Neural progenitor cell (in vitro differentiated cells): ENCODE data around the gene ARHGEF40. TPM values are rescaled to one million over a fixed set of nuclear protein-coding genes. Genes with fewer than 3 reads are reported as not detected.

ENCODE experiments used
- DNase-seq: peaks from one replicate; pipeline ENCODE4 v3.0.0-alpha.2; 2016; ENCODE audit warnings: low spot score
- H2AFZ ChIP-seq: fragments of 200-600 bp; sonication (generic); replicated peaks from 2 replicates; pipeline ENCODE4 v1.6.1; 2016; ENCODE audit warnings: antibody characterized with exemption
- H3F3A ChIP-seq: fragments of 200-600 bp; sonication (generic); 2 replicates; pipeline ENCODE4 v1.6.1; 2016; ENCODE audit warnings: antibody characterized with exemption, low read depth
- H3K27ac ChIP-seq: fragments of 200-600 bp; sonication (generic); 2 replicates; pipeline ENCODE4 v1.5.1; 2016; ENCODE audit warnings: mild to moderate bottlenecking
- H3K27me3 ChIP-seq: fragments of 200-600 bp; sonication (generic); 2 replicates; pipeline ENCODE4 v1.6.1; 2016; ENCODE audit warnings: mild to moderate bottlenecking, moderate library complexity
- H3K36me3 ChIP-seq: fragments of 200-600 bp; sonication (generic); 2 replicates; pipeline ENCODE4 v1.5.1; 2016
- H3K4me1 ChIP-seq: fragments of 200-600 bp; sonication (generic); 2 replicates; pipeline ENCODE4 v1.6.1; 2016; ENCODE audit warnings: mixed run types
- H3K4me2 ChIP-seq: fragments of 200-600 bp; sonication (generic); 2 replicates; pipeline ENCODE4 v1.6.1; 2016
- H3K4me3 ChIP-seq: fragments of 200-600 bp; sonication (generic); 2 replicates; pipeline ENCODE4 v1.5.1; 2016
- H3K79me2 ChIP-seq: fragments of 200-600 bp; sonication (generic); 2 replicates; pipeline ENCODE4 v1.6.1; 2016; ENCODE audit warnings: low read depth
- H3K9ac ChIP-seq: fragments of 200-600 bp; sonication (generic); 2 replicates; pipeline ENCODE4 v1.6.1; 2016
- H3K9me3 ChIP-seq: fragments of 200-600 bp; sonication (generic); 2 replicates; pipeline ENCODE4 v1.5.1; 2016; ENCODE audit warnings: low read depth
- H4K20me1 ChIP-seq: fragments of 200-600 bp; sonication (generic); 2 replicates; pipeline ENCODE4 v1.6.1; 2016; ENCODE audit warnings: low read depth
- H3K27ac Mint-ChIP-seq: 3 replicates; pipeline ENCODE4 v1.8.0; 2021; ENCODE audit warnings: mixed read lengths
- H3K27me3 Mint-ChIP-seq: 2 replicates; pipeline ENCODE4 v1.8.0; 2022; ENCODE audit warnings: low read depth, mild to moderate bottlenecking, inconsistent platforms, moderate library complexity, mixed read lengths; ENCODE audit not compliant: insufficient read depth
- H3K36me3 Mint-ChIP-seq: 3 replicates; pipeline ENCODE4 v1.8.0; 2021; ENCODE audit warnings: mixed read lengths
- H3K4me1 Mint-ChIP-seq: 3 replicates; pipeline ENCODE4 v1.8.0; 2021; ENCODE audit warnings: mixed read lengths
- H3K4me3 Mint-ChIP-seq: 3 replicates; pipeline ENCODE4 v1.8.0; 2021; ENCODE audit warnings: mild to moderate bottlenecking, moderate library complexity, mixed read lengths
- H3K9me3 Mint-ChIP-seq: 3 replicates; pipeline ENCODE4 v1.8.0; 2020; ENCODE audit warnings: mixed read lengths
- CTCF ChIP-seq: fragments of 200-600 bp; sonication (generic); IDR thresholded peaks from 2 replicates; pipeline ENCODE4 v1.5.1; 2017; ENCODE audit warnings: antibody characterized with exemption, mild to moderate bottlenecking
- EZH2 ChIP-seq: fragments of 200-600 bp; sonication (generic); IDR thresholded peaks from 2 replicates; pipeline ENCODE4 v1.6.1; 2017; ENCODE audit warnings: antibody characterized with exemption, mild to moderate bottlenecking, moderate library complexity
- EZH2phosphoT487 ChIP-seq: fragments of 200-600 bp; sonication (generic); IDR thresholded peaks from 2 replicates; pipeline ENCODE4 v1.6.1; 2017; ENCODE audit warnings: antibody characterized with exemption
- total RNA-seq: library from RNA; depleted of rRNA; stranded (reverse); fragments of >200 nt; gene quantifications from 2 replicates; pipeline ENCODE4 v1.2.3, GENCODE V29; 2015; ENCODE audit warnings: low replicate concordance

Gene ARHGEF40
- total RNA-seq, 1 donor from 2014 or later, result 15.0 TPM

GRCh38 chr14:21049271-21049673 is 20.8 kb upstream of the ARHGEF40 start:
- Histone ChIP-seq H3K4me2 (no peak overlapping the region), H3K4me1 (no peaks in the 10 kb centered on the region), H4K20me1 (no peaks in the 10 kb centered on the region), H2AFZ (no peak overlapping the region), H3K27ac (no peak overlapping the region), H3F3A (no peaks in the 10 kb centered on the region), H3K4me3 (no peak overlapping the region), H3K9ac (no peak overlapping the region), H3K36me3 (no peaks in the 10 kb centered on the region), H3K79me2 (no peaks in the 10 kb centered on the region), H3K27me3 (peaks cover 8% of the 10 kb centered on the region), H3K9me3 (no peaks in the 10 kb centered on the region)
- Mint-ChIP-seq H3K27ac (no peak overlapping the region), H3K9me3 (no peaks in the 10 kb centered on the region), H3K36me3 (no peaks in the 10 kb centered on the region), H3K4me1 (peaks cover 4% of the 10 kb centered on the region), H3K4me3 (no peak overlapping the region), H3K27me3 (peaks cover 2% of the 10 kb centered on the region)
- no peak for DNase-seq
- no peak for TF ChIP-seq CTCF
- no peak for TF ChIP-seq EZH2phosphoT487
- TF ChIP-seq EZH2, result no peak

- Mint-ChIP-seq H3K9me3 (no peaks in the 10 kb centered on the region), H3K36me3 (no peaks in the 10 kb centered on the region), H3K4me3 (no peak overlapping the region), H3K27ac (no peak overlapping the region), H3K4me1 (peaks cover 4% of the 10 kb centered on the region), H3K27me3 (peaks cover 2% of the 10 kb centered on the region)
- Histone ChIP-seq H3K9me3 (no peaks in the 10 kb centered on the region), H3K4me3 (no peak overlapping the region), H3K4me2 (no peak overlapping the region), H4K20me1 (no peaks in the 10 kb centered on the region), H3K36me3 (no peaks in the 10 kb centered on the region), H3K27ac (no peak overlapping the region), H3K9ac (no peak overlapping the region), H2AFZ (no peak overlapping the region), H3K79me2 (no peaks in the 10 kb centered on the region), H3F3A (no peaks in the 10 kb centered on the region), H3K4me1 (no peaks in the 10 kb centered on the region), H3K27me3 (no peaks in the 10 kb centered on the region)
- TF ChIP-seq EZH2 (no peak), EZH2phosphoT487 (no peak), CTCF (no peak)
- DNase-seq, result no peak
These were observed 19.5 kb upstream of the ARHGEF40 start for GRCh38 chr14:21050597-21050996.

- H2AFZ ChIP-seq, result no peak overlapping the region
- Mint-ChIP-seq H3K4me1 (peaks cover 10% of the 10 kb centered on the region), H3K27me3 (peaks cover 2% of the 10 kb centered on the region), H3K27ac (no peak overlapping the region), H3K4me3 (no peak overlapping the region), H3K36me3 (no peaks in the 10 kb centered on the region), H3K9me3 (no peaks in the 10 kb centered on the region)
- H3K27ac ChIP-seq, result no peak overlapping the region
- no peaks in the 10 kb centered on the region for H4K20me1 ChIP-seq
- no peaks in the 10 kb centered on the region for H3K4me1 ChIP-seq
- H3K9ac ChIP-seq, result no peak overlapping the region
- no peaks in the 10 kb centered on the region for H3K36me3 ChIP-seq
- no peaks in the 10 kb centered on the region for H3K9me3 ChIP-seq
- H3K4me2 ChIP-seq, result no peak overlapping the region
- H3K79me2 ChIP-seq, result no peaks in the 10 kb centered on the region
- H3K4me3 ChIP-seq, result no peak overlapping the region
- H3K27me3 ChIP-seq, result no peaks in the 10 kb centered on the region
- no peak for DNase-seq
- no peaks in the 10 kb centered on the region for H3F3A ChIP-seq
- TF ChIP-seq CTCF (no peak), EZH2phosphoT487 (no peak), EZH2 (no peak)
These were observed 16.7 kb upstream of the ARHGEF40 start for GRCh38 chr14:21053184-21054122.
